Gastroesophageal sphincter (tissue), 2 donors: ENCODE measurements around the gene PPTC7.

Experiments
- POLR2A ChIP-seq, 2 donors: fragments of 450-650 bp; IDR thresholded peaks; one replicate each; pipeline ENCODE4 v1.6.1; 2017; ENCODE audit warnings: antibody characterized with exemption in 2 of 2, mild to moderate bottlenecking in 2 of 2, moderate library complexity in 1 of 2
- POLR2AphosphoS5 ChIP-seq: sonication (generic); formaldehyde crosslinking; IDR thresholded peaks from one replicate; pipeline ENCODE4 v1.6.1; 2017; ENCODE audit warnings: antibody characterized with exemption

GRCh38 chr12:110613071-110613770 is 30.1 kb upstream of the PPTC7 start:
- TF ChIP-seq POLR2AphosphoS5 = no peak
- TF ChIP-seq POLR2A (IDR thresholded peaks at IDR 0.05) = no peak
